GM12878 (cell line): ENCODE results near the gene SUSD5. TPM values are rescaled to one million over a fixed set of nuclear protein-coding genes. Genes with fewer than 3 reads are reported as not detected.

Experiments
- ATAC-seq: fragments of 200-7000 bp; cut with Tn5 transposase; 3 replicates; pipeline ENCODE4 v1.9.1; 2020; ENCODE audit warnings: mild to moderate bottlenecking, moderate library complexity
- BruUV-seq: library from RNA; stranded (reverse); fragments of 400-500 nt; replicated peaks from 2 replicates; lab custom pipeline; 2021; lab: Mats Ljungman, UMichigan
- CTCF ChIA-PET: fragments of 300-600 bp; sonication (Branson Sonifier 250); formaldehyde crosslinking; extraction: SDS; loops from one replicate; lab custom pipeline; 2021; ENCODE audit warnings: inconsistent platforms; lab: Yijun Ruan, JAX
- POLR2A ChIA-PET: fragments of 350-600 bp; formaldehyde crosslinking; extraction: SDS; loops from one replicate; lab custom pipeline; 2021; ENCODE audit warnings: inconsistent platforms; lab: Charles Lee
- RAD21 ChIA-PET: fragments of 300-600 bp; sonication (Branson Sonifier 250); formaldehyde crosslinking; loops from one replicate; lab custom pipeline; 2023; ENCODE audit warnings: antibody characterized with exemption; ENCODE audit not compliant: unreplicated experiment; lab: Charles Lee
- SMC1A ChIA-PET: fragments of 300-600 bp; sonication (Branson Sonifier 250); formaldehyde crosslinking; loops from one replicate; lab custom pipeline; 2023; ENCODE audit not compliant: unreplicated experiment, uncharacterized antibody; lab: Charles Lee
- DNase-seq: peaks from one replicate; pipeline ENCODE4 v3.0.0-alpha.2; 2011; ENCODE audit warnings: low read depth, low spot score
- FAIRE-seq: peaks from 3 replicates; lab custom pipeline; 2011; peaks lifted over from hg19 to GRCh38; lab: Jason Lieb, UNC
- H2AFZ ChIP-seq: 2 replicates; pipeline ENCODE4 v1.6.0; 2011; ENCODE audit warnings: low read depth, low read length, control low read depth; ENCODE audit not compliant: control insufficient read depth
- H3K27ac ChIP-seq: 2 replicates; pipeline ENCODE4 v1.5.1; 2011; ENCODE audit warnings: control low read depth; ENCODE audit not compliant: control insufficient read depth, insufficient read depth
- H3K27me3 ChIP-seq, 2 experiments: replicated peaks in 1 of 2; 2 replicates each; pipeline versions ENCODE4 v1.6.0 to v1.6.1; 2011; ENCODE audit warnings: low read length in 1 of 2; ENCODE audit not compliant: control insufficient read depth in 2 of 2, insufficient read depth in 2 of 2
- H3K36me3 ChIP-seq, 2 experiments: 2 replicates each; pipeline ENCODE4 v1.5.1; 2011; ENCODE audit warnings: low read length in 1 of 2; ENCODE audit not compliant: control insufficient read depth in 2 of 2, insufficient read depth in 2 of 2
- H3K4me1 ChIP-seq: 2 replicates; pipeline ENCODE4 v1.6.1; 2011; ENCODE audit warnings: mild to moderate bottlenecking, low read length, moderate library complexity, mixed read lengths; ENCODE audit not compliant: control insufficient read depth, insufficient read depth
- H3K4me2 ChIP-seq: 2 replicates; pipeline ENCODE4 v1.6.0; 2011; ENCODE audit warnings: control low read depth; ENCODE audit not compliant: control insufficient read depth, insufficient read depth
- H3K4me3 ChIP-seq: fragments of 200-600 bp; sonication (generic); 2 replicates; pipeline ENCODE4 v1.5.1; 2016
- H3K79me2 ChIP-seq: 2 replicates; pipeline ENCODE4 v1.6.0; 2011; ENCODE audit warnings: low read length; ENCODE audit not compliant: control insufficient read depth, insufficient read depth
- H3K9ac ChIP-seq: 2 replicates; pipeline ENCODE4 v1.8.0; 2011; ENCODE audit warnings: low read length, control low read depth, mixed read lengths; ENCODE audit not compliant: control insufficient read depth, insufficient read depth
- H3K9me3 ChIP-seq: replicated peaks from 3 replicates; pipeline ENCODE4 v1.5.1; 2011; ENCODE audit warnings: mild to moderate bottlenecking, low read length; ENCODE audit not compliant: control insufficient read depth, insufficient read depth
- H4K20me1 ChIP-seq: 2 replicates; pipeline ENCODE4 v1.6.0; 2011; ENCODE audit not compliant: control insufficient read depth, insufficient read depth
- GATAD2B ChIP-seq: fragments of 450-650 bp; conservative IDR thresholded peaks from 2 replicates; pipeline ENCODE4 v1.6.1; 2017; ENCODE audit warnings: low read depth, mild to moderate bottlenecking, moderate library complexity
- HSF1 ChIP-seq: fragments of 150-350 bp; IDR thresholded peaks from 2 replicates; pipeline ENCODE4 v1.6.1; 2014; ENCODE audit warnings: mild to moderate bottlenecking, low read depth, low read length
- NFXL1 ChIP-seq: fragments of 450-650 bp; IDR thresholded peaks from 2 replicates; pipeline ENCODE4 v1.6.1; 2017; ENCODE audit warnings: antibody characterized with exemption, mild to moderate bottlenecking, borderline replicate concordance
- SIX5 ChIP-seq: IDR thresholded peaks from 2 replicates; pipeline ENCODE4 v1.6.1; 2011; ENCODE audit warnings: mild to moderate bottlenecking, low read depth, low read length, moderate library complexity; ENCODE audit not compliant: severe bottlenecking
- SUZ12 ChIP-seq: fragments of 200-600 bp; sonication (generic); IDR thresholded peaks from one replicate; pipeline ENCODE4 v1.6.1; 2018; ENCODE audit warnings: antibody characterized with exemption, mild to moderate bottlenecking; ENCODE audit not compliant: unreplicated experiment
- ZBTB11 ChIP-seq: fragments of 450-650 bp; formaldehyde crosslinking; IDR thresholded peaks from 2 replicates; pipeline ENCODE4 v1.5.0; 2022; ENCODE audit warnings: mild to moderate bottlenecking, missing genetic modification characterization
- ZSCAN29 ChIP-seq: fragments of 450-650 bp; IDR thresholded peaks from 2 replicates; pipeline ENCODE4 v1.6.1; 2017; ENCODE audit warnings: mild to moderate bottlenecking, moderate library complexity
- ZZZ3 ChIP-seq: IDR thresholded peaks from 2 replicates; pipeline ENCODE4 v1.6.1; 2011; ENCODE audit warnings: low read depth; ENCODE audit not compliant: control insufficient read depth, insufficient read length
- WGBS: methylation state at CpG from one replicate; pipeline ENCODE4 v1.1.6; 2016; ENCODE audit warnings: low lambda C conversion rate; ENCODE audit not compliant: insufficient replicate concordance, insufficient coverage; ENCODE audit errors: missing lambda C conversion rate; 5-methylcytosine and 5-hydroxymethylcytosine counted together
- in situ Hi-C: fragments of 300-500 bp; cut with MboI; formaldehyde crosslinking; loops from 9 replicates; pipeline ENCODE4 v1.14.3; 2018; ENCODE audit warnings: mixed read lengths
- intact Hi-C: fragments of 100-400 bp; cut with micrococcal nuclease; formaldehyde crosslinking; loops from one replicate; pipeline ENCODE4 v1.14.2; 2022; ENCODE audit not compliant: unreplicated experiment
- polyA plus RNA-seq, 11 experiments: library from polyadenylated mRNA; depleted of rRNA in 4 of 11; unstranded in 6 of 11; stranded (reverse) in 5 of 11; fragments of >200 nt; fragmentation: Nextera tagmentation in 4 of 11; fragmentation: Illumina TruSeq in 1 of 11; extraction: Ambion mirVana in 4 of 11; extraction: Trizol in 1 of 11; gene quantifications; 1 replicate in 1 of 11; 2 replicates in 10 of 11; pipeline versions ENCODE4 v1.2.1 to v1.2.3, GENCODE V29; 2011 to 2016; ENCODE audit warnings: inconsistent platforms in 2 of 11, missing spikeins in 2 of 11, low read depth in 1 of 11
- total RNA-seq, 4 experiments: library from RNA; depleted of rRNA in 3 of 4; stranded (reverse); fragments of >200 nt in 3 of 4; fragmentation: Illumina TruSeq in 1 of 4; extraction: Trizol in 1 of 4; gene quantifications; 2 replicates each; pipeline versions ENCODE4 v1.2.1 to v1.2.3, GENCODE V29; 2013 to 2021

Gene SUSD5
- total and polyA plus RNA-seq, 10 of the 15 experiments (the other 5 are each of a cell fraction or from before 2014, with no cell fraction given): 0.01 to 0.05 (median 0.03) TPM; not detected in 4

DNA sequence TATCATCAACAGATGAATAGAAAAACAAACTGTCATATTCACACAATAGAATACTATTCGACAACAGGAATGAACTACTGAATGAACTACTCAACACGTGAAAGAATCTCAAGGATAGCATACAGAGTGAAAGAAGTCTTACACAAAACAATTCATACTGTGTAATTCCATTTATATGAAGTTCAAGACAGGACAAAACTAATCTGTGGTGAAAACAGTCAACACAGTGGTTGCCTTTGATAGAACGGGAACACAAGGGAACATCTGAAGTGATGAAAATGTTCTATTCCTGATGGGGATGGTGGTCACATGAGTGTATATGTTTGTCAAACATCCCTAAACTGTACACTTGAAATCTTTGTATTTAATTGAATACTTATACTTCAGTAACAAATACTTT, 2.6 kb upstream of the SUSD5 start:
- no peak for FAIRE-seq
- H2AFZ ChIP-seq: no peak overlapping the region
- WGBS: 49% methylated on average over 3 of the region's 3 CpGs
- SMC1A ChIA-PET: no interaction called here
- TF ChIP-seq SIX5: no peak
- POLR2A ChIA-PET: no interaction called here
- CTCF ChIA-PET: no interaction called here
- no peak for ATAC-seq
- no peak for DNase-seq
- H3K4me3 ChIP-seq: no peak overlapping the region
- H4K20me1 ChIP-seq: no peaks in the 10 kb centered on the region
- RAD21 ChIA-PET: no interaction called here
- H3K27me3 ChIP-seq: peaks cover 2 to 4% of the 10 kb centered on the region in 2 experiments; a peak in 2 of 4 replicates
- no peaks in the 10 kb centered on the region for H3K36me3 ChIP-seq
- H3K4me2 ChIP-seq: no peak overlapping the region
- H3K4me1 ChIP-seq: no peaks in the 10 kb centered on the region
- in situ Hi-C loops: no loop called here
- intact Hi-C loops: no loop called here
- H3K9me3 ChIP-seq: no peaks in the 10 kb centered on the region
- no peak overlapping the region for H3K9ac ChIP-seq
- H3K27ac ChIP-seq: no peak overlapping the region
- no peaks in the 10 kb centered on the region for H3K79me2 ChIP-seq
- no TSS peak for BruUV-seq

DNA sequence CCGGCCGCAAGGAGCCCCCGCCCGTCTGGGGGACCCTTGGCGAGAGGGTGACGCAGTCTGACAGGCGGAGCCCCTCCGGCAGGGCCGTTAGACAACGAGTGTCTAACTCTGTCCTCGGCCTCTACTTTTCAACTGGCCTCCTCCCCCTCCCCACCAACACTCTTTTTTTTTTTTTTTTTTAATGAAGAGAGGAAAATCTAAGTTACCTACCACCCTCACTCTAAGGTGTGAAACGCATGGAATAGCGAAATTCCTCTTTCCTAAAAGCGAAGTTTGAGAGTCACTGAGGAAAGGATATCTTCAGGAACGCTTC, 521 bp upstream of the SUSD5 start:
- TF ChIP-seq GATAD2B (no peak), HSF1 (no peak), ZSCAN29 (no peak), SUZ12 (no peak), NFXL1 (no peak), ZZZ3 (no peak), ZBTB11 (CRISPR knock-in tag) (no peak)
- Histone ChIP-seq H4K20me1 (no peaks in the 10 kb centered on the region), H3K36me3 (no peaks in the 10 kb centered on the region), H3K9ac (no peak overlapping the region), H3K27ac (no peak overlapping the region), H2AFZ (no peak overlapping the region), H3K27me3 (peaks cover 2 to 4% of the 10 kb centered on the region in 2 experiments; a peak in 2 of 4 replicates), H3K4me3 (no peak overlapping the region), H3K4me2 (no peak overlapping the region), H3K4me1 (no peaks in the 10 kb centered on the region), H3K79me2 (no peaks in the 10 kb centered on the region), H3K9me3 (no peaks in the 10 kb centered on the region)
- DNase-seq (no peak), FAIRE-seq (no peak), ATAC-seq (no peak)
- ChIA-PET RAD21 (no interaction called here), POLR2A (no interaction called here), SMC1A (no interaction called here), CTCF (no interaction called here)
- BruUV-seq: no TSS peak
- intact Hi-C loops: no loop called here
- in situ Hi-C loops: no loop called here
- WGBS: 9% methylated on average over 10 of the region's 15 CpGs
